Loucy (cell line): ENCODE results near the gene NLGN1.

Experiments used
- CTCF ChIP-seq: fragments of 200-600 bp; sonication (generic); conservative IDR thresholded peaks from 2 replicates; pipeline ENCODE4 v1.5.1; 2014; ENCODE audit warnings: mild to moderate bottlenecking, antibody characterized with exemption, low read length
- EZH2phosphoT487 ChIP-seq: fragments of 200-600 bp; IDR thresholded peaks from 2 replicates; pipeline ENCODE4 v1.6.1; 2018; ENCODE audit warnings: antibody characterized with exemption, mild to moderate bottlenecking, moderate library complexity, borderline replicate concordance

DNA sequence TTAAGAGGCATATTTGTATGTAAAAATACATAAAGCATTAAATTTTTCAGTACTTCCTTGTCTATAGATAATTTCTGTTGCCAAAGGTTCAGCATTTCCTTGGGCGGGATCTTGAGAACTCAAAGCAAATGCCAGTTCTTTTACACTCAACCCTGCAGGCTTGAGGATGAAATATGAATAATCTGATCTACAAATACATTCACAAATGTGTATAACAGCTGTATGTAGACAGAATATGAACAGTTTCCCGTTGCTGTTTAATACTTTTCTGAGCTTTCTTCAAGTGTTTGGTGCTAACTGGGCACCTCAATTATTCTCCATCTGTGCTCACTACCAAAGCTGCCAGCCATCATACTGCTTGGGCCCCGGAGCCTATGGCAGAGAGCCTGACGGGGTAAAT, 661.3 kb downstream of the NLGN1 start:
- TF ChIP-seq CTCF = no peak
- no peak for TF ChIP-seq EZH2phosphoT487
